HG03442 (cell line): ENCODE measurements around the gene SUV39H1.
"Not testable (repeated sequence)": the region's sequence is repeated elsewhere in the genome, so short reads cannot be mapped to it uniquely, and the experiment has no call there.

ENCODE experiments used
- ATAC-seq: cut with Tn5 transposase; IDR thresholded peaks from one replicate; pipeline ENCODE4 v1.9.1; 2021; ENCODE audit warnings: mild to moderate bottlenecking, moderate library complexity; ENCODE audit not compliant: unreplicated experiment

The SUV39H1 gene, protein sequence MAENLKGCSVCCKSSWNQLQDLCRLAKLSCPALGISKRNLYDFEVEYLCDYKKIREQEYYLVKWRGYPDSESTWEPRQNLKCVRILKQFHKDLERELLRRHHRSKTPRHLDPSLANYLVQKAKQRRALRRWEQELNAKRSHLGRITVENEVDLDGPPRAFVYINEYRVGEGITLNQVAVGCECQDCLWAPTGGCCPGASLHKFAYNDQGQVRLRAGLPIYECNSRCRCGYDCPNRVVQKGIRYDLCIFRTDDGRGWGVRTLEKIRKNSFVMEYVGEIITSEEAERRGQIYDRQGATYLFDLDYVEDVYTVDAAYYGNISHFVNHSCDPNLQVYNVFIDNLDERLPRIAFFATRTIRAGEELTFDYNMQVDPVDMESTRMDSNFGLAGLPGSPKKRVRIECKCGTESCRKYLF

DNA sequence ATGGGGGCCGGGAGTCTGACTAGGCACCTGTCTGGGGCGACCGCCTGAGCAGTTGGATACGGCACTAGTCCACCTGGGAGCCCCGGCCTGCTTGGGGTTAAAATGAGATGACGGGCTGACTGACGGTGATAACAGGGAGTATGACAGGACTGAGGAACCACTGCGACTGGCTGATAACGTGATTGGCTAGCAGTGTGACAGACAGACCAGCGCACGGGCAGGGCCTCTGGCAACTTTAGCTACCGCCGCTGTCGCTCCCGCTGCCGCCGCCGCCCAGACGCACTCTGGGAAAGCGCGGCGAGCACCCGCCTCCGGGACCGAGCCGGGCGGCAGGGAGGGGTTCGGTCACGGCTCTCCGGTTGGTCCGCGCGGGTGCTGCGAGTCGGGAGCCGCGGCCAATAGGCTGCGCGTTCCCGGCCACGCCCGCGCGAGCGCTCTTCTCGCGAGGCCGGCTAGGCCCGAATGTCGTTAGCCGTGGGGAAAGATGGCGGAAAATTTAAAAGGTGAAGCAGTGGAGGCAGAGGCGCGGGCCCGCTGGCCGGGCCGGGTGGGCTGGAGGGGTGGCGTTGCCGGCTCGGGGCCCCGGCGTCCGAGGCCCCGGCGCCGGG lies at the start of gene SUV39H1:
SUV39H1 (plus strand) TSS at position 434 of the 608 bp plus-strand sequence; CDS start at position 485, 51 bp downstream.
- ATAC-seq = peak; percentile 90

DNA sequence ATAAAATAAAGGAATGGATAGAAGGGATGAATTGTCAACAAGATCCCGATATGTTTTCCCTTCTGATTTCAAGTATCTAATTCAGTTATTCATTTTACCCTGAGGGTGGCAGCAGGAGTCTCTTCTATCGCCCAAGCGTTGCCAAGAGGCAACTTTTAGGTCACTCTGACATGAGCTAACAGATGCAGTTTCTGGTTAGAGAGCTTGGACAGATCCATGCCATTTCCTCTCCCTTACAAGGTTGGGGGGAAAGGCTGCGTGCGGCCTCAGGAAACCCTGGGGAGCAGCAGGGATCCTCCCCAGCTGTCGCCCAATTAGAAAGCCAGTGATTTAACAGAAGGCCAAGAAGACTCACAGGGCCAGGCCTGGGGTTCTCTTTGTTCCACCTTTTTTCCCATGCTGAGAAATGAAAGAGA lies 48.2 kb upstream of the SUV39H1 start:
- no peak for ATAC-seq

DNA sequence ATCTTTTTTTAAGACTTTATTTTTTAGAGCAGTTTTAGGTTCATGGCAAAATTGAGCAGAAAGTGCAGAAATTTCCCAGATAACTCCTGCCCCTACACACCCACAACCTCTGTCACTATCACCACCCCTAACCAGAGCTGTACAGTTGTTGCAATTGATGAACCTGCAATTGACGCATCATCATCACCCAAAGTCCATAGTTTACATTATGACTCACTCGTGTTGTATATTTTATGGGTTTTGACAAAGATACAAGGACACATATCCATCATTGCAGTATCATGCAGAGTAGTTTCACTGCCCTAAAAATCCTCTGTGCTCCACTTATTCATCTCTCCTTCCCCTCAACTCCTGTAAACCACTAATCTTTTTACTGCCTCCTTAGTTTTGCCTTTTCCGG lies 47.4 kb upstream of the SUV39H1 start:
- no peak for ATAC-seq

DNA sequence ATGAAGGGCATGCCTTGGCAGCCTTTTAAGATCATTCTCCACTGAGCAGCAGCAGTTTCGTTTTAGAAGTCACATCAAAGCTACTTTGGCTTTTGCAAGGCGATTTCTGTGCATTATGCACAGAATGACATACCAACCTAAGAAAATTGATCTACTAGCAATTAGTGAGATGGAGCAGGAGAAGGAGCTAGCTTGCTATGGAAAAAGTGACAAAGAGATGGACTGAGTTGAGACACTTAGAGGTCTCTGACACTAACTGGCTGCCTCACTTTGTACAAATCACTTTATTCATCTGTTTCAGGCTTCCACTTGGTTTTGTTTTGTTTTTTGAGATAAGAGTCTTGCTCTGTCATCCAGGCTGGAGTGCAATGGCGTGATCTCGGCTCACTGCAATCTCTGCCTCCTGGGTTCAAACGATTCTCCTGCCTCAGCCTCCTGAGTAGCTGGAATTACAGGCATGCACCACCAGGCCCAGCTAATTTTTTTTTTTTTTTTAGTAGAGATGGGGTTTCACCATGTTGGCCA lies 44.4 kb upstream of the SUV39H1 start:
- not testable (repeated sequence) for ATAC-seq

DNA sequence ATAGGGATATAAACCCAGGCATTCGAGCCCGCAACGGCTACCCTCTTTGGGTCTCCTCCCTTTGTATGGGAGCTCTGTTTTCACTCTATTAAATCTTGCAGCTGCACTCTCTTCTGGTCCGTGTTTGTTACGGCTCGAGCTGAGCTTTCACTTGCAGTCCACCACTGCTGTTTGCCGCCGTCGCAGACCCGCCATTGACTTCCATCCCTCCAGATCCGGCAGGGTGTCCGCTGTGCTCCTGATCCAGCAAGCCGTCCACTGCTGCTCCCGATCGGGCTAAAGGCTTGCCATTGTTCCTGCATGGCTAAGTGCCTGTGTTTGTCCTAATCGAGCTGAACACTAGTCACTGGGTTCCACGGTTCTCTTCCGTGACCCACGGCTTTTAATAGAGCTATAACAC lies 41.8 kb upstream of the SUV39H1 start:
- ATAC-seq = not testable (repeated sequence)

DNA sequence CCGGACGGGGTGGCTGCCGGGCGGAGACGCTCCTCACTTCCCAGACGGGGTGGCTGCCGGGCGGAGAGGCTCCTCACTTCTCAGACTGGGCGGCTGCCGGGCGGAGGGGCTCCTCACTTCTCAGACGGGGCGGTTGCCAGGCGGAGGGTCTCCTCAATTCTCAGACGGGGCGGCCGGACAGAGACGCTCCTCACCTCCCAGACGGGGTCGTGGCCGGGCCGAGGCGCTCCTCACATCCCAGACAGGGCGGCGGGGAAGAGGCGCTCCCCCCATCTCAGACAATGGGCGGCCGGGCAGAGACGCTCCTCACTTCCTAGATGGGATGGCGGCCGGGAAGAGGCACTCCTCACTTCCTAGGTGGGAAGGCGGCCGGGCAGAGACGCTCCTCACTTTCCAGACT lies 36.8 kb upstream of the SUV39H1 start:
- not testable (repeated sequence) for ATAC-seq

DNA sequence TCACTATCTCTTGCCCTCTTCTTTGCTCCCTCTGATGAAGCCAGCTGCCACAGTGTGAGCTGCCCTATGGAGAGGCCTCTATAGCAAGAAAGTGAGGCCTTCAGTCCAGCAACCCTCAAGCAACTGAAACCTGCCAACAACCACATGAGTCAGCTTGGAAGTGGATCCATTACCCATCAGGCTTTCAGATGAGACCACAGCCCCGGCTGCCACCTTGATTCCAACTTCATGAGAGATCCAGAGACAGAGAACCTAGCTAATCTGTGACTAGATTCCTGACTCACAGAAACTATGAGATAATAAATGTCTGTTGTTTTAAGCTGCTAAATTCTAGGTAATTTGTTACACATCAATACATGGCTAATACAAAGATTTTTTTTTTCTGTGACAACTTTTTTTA lies 33.3 kb upstream of the SUV39H1 start:
- no peak for ATAC-seq

DNA sequence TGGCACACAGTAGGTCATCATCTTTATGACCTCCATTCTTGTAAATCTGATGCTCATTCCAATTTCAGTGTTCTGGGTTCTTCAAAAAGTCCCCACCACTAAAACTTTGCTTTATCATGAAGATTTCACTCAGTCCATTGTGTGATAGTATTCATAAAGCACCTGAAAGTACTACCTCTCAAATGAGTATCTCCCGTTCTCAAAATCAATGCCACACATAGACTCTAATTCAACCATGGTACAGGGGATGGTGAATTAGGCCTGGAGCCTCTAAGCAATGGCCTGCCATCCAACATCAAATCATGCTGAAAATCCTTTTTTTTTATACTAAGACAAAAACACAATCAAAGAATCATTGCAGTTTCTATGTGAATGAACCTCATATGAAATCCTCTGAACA lies 32.4 kb upstream of the SUV39H1 start:
- no peak for ATAC-seq

DNA sequence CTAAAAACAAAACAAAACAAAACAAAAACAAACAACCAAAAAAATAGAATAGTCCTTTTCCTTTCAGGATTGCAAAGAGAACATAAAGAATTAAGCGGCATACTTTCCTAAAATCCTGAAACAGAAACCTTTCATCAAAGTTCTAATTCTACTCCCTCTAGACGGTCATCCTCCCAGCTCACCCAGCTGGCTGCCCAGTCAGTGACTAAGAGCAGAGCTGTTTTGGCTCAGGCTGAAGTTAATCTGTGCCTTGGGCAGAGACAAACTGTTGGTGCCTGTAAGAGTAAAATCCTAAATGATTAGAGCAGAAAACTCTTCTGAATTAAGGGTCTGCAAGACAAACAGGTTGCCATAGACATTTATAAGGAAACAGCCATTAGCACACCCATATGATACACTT lies 30.5 kb upstream of the SUV39H1 start:
- no peak for ATAC-seq

DNA sequence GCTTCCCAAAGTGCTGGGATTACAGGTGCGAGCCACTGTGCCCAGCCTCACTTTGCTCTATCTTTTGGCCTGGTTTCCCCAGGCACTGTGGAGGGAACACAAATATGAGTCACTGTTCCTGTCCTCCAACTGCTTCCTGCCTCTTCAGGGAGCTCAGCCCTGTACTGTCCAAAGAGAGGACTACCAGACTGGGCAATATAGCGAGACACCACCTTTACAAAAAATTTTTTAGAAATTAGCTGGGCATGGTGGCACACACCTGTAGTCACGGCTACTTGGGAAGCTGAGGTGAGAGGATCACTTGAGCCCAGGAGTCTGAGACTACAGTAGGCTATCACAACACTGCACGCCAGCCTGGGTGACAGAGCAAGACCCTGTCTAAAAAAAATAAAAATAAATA lies 29.9 kb upstream of the SUV39H1 start:
- no peak for ATAC-seq

DNA sequence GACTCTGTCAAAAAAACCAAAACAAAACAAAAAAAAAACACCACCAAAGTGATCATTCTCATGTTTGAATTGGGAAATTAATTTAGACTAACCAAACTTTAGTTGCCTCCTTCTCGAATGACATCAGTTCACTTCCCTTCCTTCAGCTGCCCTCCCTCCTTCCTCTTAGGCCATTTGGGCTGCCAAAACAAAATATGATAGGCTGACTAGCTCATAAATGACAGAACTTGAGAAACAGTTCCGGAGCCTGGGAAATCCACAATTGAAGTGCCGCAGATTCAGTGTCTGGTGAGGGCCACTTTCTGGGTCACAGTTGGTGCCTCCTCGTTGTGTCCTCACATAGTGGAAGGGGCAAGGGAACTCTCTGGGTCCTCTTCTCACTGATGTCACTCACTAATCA lies 29.0 kb upstream of the SUV39H1 start:
- ATAC-seq = no peak

DNA sequence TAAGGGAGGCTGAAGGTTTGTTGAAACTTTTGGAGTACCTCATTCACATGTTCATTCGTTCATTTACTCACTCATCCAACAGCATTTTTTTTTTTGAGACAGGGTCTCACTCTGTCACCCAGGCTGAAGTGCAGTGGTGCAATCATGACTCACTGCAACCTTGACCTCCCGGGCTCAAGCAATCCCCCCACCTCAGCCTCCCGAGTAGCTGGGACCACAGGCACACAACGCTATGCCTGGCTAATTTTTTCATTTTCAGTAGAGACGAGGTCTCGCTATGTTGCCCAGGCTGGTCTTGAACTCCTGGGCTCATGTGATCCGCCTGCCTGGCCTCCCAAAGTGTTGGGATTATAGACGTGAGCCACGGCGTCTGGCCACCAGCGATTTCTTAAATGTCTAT lies 28.3 kb upstream of the SUV39H1 start:
- ATAC-seq = not testable (repeated sequence)

DNA sequence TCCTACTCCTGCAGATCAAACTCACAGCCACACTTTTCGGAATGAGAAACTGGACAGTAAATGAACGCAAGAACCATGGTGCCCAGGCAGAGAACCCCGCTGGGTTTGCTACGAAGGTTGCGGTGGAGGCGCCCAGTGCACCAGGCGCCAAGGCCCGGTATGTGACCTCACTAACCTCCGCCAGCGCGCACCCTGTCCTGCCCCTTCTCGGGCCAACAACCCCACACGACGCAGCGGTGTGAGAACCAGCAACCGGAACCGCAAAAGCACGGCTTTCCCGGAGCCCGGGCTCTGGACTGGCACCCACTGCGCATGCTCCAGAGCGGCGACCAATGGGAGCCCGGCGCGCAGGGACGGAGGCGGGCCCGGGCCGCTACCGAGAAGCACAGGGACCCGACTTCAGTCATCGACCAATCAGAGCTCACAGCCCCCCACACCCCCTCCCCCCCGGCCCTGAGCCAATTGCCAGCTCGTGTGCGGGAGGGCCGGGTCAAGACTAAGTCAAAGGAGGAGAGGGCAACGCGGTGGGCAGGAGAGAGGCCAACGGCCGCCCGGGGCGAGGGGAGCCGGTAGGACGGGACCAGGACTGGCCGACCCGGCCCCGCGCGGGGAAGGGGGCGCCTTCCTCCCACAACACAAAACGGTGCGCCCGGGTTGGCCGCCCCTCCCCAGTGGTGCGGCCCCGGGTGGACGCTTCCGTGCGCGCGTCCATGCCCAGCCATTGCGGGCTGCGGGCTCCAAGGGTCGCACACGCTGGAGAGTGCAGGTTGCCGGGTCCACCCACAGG lies 20.2 kb upstream of the SUV39H1 start:
- peak; percentile 90 for ATAC-seq

DNA sequence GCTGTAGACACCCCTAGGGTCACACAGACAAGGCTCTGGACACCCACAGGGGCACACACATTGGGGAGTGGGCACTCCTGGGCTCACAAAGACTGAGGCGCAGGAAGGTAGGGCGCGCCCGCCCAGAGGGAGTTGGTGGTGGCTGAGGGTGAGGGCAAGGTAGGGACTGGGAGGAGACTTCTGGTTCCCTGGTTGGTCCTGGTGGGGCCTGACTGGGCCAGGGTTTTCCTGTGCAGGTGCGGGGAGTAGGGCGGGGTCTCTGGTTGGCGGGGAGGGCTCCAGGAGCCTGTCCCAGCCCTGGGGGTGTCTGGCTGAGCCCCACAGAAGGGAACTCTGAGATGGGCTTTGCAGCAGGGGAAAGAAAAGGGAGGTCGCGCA lies 19.7 kb upstream of the SUV39H1 start:
- ATAC-seq = peak; percentile 4

DNA sequence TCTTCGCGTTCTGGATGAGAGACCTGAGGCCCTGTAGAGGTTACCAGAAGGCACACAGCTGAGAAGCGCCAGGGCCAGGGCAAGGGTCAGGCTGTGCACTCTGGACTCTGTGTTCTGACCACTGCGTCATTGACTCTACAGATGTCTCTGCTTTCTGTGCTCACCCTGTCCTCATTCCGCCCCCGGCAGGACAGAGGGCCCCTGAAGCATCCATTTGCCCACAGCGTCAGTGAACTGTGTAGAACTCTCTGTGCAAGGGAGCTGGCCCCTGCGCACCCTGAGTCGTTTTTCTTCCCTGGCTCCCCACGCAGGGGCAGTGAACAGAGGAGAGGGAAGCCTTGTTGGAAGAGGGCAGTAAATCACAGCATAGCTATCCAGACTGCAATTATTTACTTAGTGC lies 19.0 kb upstream of the SUV39H1 start:
- ATAC-seq = no peak

DNA sequence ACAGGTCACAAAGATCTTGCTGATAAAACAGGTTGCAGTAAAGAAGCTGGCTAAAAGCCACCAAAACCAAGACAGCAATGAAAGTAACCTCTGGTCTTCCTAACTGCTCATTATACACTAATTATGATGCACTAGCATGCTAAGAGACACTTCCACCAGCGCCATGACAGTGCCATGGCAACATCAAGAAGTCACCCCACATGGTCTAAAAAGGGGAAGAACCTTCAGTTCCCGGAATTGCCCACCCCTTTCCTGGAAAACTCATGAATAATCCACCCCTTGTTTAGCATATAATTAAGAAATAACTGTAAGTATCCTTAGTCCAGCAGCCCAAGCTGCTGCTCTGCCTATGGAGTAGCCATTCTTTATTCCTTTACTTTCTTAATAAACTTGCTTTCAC lies 16.1 kb upstream of the SUV39H1 start:
- not testable (repeated sequence) for ATAC-seq

DNA sequence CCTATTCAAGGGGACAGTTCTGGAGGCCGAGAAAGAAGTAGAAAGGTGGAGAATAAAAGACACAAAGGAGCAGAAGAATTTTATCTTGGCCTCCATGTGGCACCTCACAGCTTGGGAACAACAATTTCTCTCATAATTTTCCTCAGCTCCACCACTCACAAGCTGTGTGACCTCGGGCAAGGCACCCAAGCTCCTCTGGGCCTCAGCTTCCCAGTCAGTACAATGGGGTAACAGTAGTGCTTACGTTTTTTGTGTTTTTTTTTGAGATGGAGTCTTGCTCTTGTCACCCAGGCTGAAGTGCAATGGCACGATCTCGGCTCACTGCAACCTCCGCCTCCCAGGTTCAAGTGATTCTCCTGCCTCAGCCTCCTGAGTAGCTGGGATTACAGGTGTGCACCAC lies 15.6 kb upstream of the SUV39H1 start:
- not testable (repeated sequence) for ATAC-seq

DNA sequence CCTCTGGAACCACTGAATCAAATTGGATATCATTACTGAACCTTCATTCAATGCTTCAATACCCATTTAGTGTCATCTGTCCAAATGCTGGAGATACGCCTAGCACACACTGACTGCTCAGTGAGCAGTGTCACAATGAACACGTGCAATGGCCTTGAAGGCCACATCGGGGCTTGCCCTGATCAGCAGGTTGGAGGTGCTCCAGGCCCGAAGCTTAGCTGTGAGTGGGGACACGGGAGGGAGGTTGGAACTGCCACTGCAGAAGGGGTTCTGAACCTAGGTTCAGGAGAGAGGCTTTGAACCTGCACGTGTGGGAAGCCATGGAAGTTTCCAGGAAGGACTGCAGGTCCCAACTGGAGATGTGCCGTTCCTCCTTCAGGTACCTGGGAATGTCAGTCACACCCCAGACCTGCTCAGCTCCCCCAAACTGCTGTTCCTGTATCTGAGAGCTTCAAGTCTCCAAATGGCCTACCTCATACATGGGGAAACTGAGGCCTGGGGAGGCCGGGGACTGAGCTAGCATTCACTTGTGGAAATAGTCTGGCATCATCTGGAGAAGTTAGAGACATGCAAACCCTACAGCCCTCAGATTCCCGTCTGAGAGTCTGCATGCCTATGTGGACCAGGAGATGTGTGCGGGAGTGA lies 14.9 kb upstream of the SUV39H1 start:
- no peak for ATAC-seq

DNA sequence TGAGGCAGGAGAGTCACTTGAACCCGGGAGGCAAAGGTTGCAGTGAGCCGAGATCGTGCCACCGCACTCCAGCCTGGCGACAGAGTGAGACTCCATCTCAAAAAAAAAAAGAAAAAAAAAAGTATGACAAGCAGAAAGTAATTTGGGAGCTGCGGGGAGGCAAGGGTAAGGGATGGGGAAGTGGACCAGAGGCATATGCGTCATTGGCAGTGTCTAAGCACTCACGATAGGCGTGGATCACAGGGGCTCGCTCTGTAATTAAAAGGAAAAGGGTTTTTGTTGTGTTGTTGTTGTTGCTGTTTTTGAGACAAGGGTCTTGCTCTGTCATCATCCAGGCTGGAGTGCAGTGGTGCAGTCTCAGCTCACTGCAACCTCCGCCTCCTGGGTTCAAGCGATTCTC lies 13.7 kb upstream of the SUV39H1 start:
- ATAC-seq = not testable (repeated sequence)

DNA sequence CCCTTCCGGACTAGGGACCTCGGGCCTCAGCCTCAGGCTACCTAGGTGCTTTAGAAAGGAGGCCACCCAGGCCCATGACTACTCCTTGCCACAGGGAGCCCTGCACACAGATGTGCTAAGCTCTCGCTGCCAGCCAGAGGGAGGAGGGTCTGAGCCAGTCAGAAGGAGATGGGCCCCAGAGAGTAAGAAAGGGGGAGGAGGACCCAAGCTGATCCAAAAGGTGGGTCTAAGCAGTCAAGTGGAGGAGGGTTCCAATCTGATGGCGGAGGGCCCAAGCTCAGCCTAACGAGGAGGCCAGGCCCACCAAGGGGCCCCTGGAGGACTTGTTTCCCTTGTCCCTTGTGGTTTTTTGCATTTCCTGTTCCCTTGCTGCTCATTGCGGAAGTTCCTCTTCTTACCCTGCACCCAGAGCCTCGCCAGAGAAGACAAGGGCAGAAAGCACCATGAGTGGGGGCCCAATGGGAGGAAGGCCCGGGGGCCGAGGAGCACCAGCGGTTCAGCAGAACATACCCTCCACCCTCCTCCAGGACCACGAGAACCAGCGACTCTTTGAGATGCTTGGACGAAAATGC lies 13.0 kb upstream of the SUV39H1 start, which contains the start of gene WAS:
WAS (plus strand) TSS at position 389 of the 572 bp plus-strand sequence; CDS start at position 444, 55 bp downstream.
- ATAC-seq = peak; percentile 63
